ENCODE data around the gene YES1. TPM values are rescaled to one million over a fixed set of nuclear protein-coding genes. Genes with fewer than 3 reads are reported as not detected.

Gene YES1
- total RNA-seq, 1 experiment from 2014 or later = 84.5 TPM

DNA sequence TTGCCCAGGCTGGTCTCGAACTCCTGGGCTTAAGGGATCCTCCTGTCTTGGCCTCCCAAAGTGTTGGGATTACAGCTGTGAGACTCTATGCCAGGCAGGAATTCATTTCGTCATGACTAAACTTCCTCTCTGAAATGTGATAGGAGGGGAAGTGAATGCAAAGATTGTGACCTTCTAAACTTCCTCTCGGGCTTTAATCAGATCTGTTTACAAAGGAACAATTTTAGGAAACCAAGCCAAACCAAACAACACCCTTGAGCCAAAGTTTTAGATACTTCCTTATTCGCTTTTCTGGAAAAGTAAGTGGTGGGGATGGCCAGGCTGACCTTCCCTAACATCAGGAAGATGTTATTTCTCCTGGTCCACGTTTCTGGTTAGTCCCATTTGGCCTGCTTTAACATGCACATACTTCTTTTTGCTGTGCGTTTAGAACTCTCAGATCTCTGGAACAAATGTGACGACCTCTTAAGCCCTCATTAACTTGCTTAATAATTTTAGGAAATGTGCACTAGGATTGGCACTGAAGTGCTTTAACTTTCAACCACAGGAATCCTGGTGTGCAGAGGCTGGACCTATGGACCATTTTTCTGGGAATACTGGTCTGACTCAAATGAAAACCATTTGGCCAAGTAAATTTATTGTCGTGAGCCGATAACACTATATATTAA lies 33.2 kb upstream of the YES1 start:
- Histone ChIP-seq H4K20me1 (ENCODE audit: insufficient read depth) (no peaks in the 10 kb centered on the region), H3K27me3 (ENCODE audit: insufficient read depth, low read length) (no peaks in the 10 kb centered on the region), H3K36me3 (ENCODE audit: control insufficient read depth in 1 of 2, insufficient read depth in 2 of 2, low read length in 2 of 2) (no peaks in the 10 kb centered on the region), H3K4me3 (replicated peaks in 1 of 2; ENCODE audit: low read depth in 1 of 2, low read length in 2 of 2) (peak overlapping the region in 1 of 2 experiments; percentile 17; a peak in 2 of 4 replicates), H3K9me3 (ENCODE audit: control insufficient read depth in 1 of 2, insufficient read depth in 1 of 2, low read depth in 1 of 2, low read length in 2 of 2) (no peaks in the 10 kb centered on the region), H3K9ac (ENCODE audit: low read length) (no peak overlapping the region), H3K4me1 (ENCODE audit: control insufficient read depth in 1 of 2, insufficient read depth in 2 of 2, low read length in 2 of 2) (peaks cover 21 to 53% of the 10 kb centered on the region in 2 experiments), H3K9me2 (ENCODE audit: insufficient read depth) (no peaks in the 10 kb centered on the region), H3K4me2 (ENCODE audit: low read length) (peak overlapping the region; percentile 71), H3K27ac (ENCODE audit: low read depth, low read length) (peak overlapping the region; percentile 82), H2AFZ (ENCODE audit: low read depth, low read length, poor library complexity, severe bottlenecking) (peak overlapping the region; percentile 68), H3K79me2 (ENCODE audit: insufficient read depth, low read length) (no peaks in the 10 kb centered on the region)
- CTCF ChIA-PET = no interaction called here
- DNase-seq (ENCODE audit: low read depth, low spot score) (peak; percentile 81), ATAC-seq (peak; percentile 80)
- intact Hi-C loops (cut with micrococcal nuclease) = no loop called here
- POLR2A ChIA-PET = interaction anchor here (0.7 kb wide), 1 partner anchor 82 kb away, joined by 4 read pairs; no protein-coding TSS in a partner anchor
- BruUV-seq (replicated peaks) = TSS peak; percentile 41
- RAD21 ChIA-PET (ENCODE audit: low non-redundant PET in 1 of 2, low total read pairs in 2 of 2, uncharacterized antibody in 2 of 2, unreplicated experiment in 2 of 2) = interaction anchor here in 1 of 2 experiments (0.6 kb wide), 1 partner anchor 82 kb away, joined by 5 read pairs; no protein-coding TSS in a partner anchor
- TF ChIP-seq TCF7L2 (IDR thresholded peaks at IDR 0.05; ENCODE audit: borderline replicate concordance, extremely low read depth, insufficient read depth, insufficient read length) (no peak), CEBPB (IDR thresholded peaks at IDR 0.05; ENCODE audit: low read depth) (peak; percentile 67), POLR2A (IDR thresholded peaks at IDR 0.05; ENCODE audit: borderline replicate concordance, extremely low read depth, insufficient read depth, insufficient read length) (no peak), RAD21 (IDR thresholded peaks at IDR 0.05; ENCODE audit: low read depth) (0 out of 2 replicates have a peak, but pooled peaks have one; percentile 8), SIN3A (IDR thresholded peaks at IDR 0.05; ENCODE audit: low read depth) (peak; percentile 42; the same call in 1 of the 2 replicates), FOSL1 (IDR thresholded peaks at IDR 0.05; ENCODE audit: low read depth) (peak; percentile 44; the same call in 1 of the 2 replicates), SRF (IDR thresholded peaks at IDR 0.05; ENCODE audit: low read depth) (peak; percentile 43; the same call in 1 of the 2 replicates), POLR2AphosphoS5 (IDR thresholded peaks at IDR 0.05; ENCODE audit: low read depth, low read length) (peak; percentile 19; the same call in 1 of the 2 replicates), CBX3 (IDR thresholded peaks at IDR 0.05; ENCODE audit: low read depth) (peak; percentile 43; the same call in 1 of the 2 replicates), EZH2 (IDR thresholded peaks at IDR 0.05) (no peak), SP1 (IDR thresholded peaks at IDR 0.05; ENCODE audit: low read depth) (peak; percentile 82), JUND (IDR thresholded peaks at IDR 0.05) (peak; percentile 53), EZH2phosphoT487 (IDR thresholded peaks at IDR 0.05; ENCODE audit: borderline replicate concordance) (no peak), ELF1 (IDR thresholded peaks at IDR 0.05; ENCODE audit: borderline replicate concordance, low read depth) (peak; percentile 48; the same call in 1 of the 2 replicates)
- TF ChIP-seq, protein P1, sequence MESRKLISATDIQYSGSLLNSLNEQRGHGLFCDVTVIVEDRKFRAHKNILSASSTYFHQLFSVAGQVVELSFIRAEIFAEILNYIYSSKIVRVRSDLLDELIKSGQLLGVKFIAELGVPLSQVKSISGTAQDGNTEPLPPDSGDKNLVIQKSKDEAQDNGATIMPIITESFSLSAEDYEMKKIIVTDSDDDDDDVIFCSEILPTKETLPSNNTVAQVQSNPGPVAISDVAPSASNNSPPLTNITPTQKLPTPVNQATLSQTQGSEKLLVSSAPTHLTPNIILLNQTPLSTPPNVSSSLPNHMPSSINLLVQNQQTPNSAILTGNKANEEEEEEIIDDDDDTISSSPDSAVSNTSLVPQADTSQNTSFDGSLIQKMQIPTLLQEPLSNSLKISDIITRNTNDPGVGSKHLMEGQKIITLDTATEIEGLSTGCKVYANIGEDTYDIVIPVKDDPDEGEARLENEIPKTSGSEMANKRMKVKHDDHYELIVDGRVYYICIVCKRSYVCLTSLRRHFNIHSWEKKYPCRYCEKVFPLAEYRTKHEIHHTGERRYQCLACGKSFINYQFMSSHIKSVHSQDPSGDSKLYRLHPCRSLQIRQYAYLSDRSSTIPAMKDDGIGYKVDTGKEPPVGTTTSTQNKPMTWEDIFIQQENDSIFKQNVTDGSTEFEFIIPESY (IDR thresholded peaks at IDR 0.05; ENCODE audit: extremely low read depth, insufficient replicate concordance, low read length) = peak; percentile 24
- TF ChIP-seq, protein P2, sequence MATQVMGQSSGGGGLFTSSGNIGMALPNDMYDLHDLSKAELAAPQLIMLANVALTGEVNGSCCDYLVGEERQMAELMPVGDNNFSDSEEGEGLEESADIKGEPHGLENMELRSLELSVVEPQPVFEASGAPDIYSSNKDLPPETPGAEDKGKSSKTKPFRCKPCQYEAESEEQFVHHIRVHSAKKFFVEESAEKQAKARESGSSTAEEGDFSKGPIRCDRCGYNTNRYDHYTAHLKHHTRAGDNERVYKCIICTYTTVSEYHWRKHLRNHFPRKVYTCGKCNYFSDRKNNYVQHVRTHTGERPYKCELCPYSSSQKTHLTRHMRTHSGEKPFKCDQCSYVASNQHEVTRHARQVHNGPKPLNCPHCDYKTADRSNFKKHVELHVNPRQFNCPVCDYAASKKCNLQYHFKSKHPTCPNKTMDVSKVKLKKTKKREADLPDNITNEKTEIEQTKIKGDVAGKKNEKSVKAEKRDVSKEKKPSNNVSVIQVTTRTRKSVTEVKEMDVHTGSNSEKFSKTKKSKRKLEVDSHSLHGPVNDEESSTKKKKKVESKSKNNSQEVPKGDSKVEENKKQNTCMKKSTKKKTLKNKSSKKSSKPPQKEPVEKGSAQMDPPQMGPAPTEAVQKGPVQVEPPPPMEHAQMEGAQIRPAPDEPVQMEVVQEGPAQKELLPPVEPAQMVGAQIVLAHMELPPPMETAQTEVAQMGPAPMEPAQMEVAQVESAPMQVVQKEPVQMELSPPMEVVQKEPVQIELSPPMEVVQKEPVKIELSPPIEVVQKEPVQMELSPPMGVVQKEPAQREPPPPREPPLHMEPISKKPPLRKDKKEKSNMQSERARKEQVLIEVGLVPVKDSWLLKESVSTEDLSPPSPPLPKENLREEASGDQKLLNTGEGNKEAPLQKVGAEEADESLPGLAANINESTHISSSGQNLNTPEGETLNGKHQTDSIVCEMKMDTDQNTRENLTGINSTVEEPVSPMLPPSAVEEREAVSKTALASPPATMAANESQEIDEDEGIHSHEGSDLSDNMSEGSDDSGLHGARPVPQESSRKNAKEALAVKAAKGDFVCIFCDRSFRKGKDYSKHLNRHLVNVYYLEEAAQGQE (IDR thresholded peaks at IDR 0.05; ENCODE audit: low read depth) = no peak; the same call in 1 of the 2 replicates
- TF ChIP-seq, protein P3, sequence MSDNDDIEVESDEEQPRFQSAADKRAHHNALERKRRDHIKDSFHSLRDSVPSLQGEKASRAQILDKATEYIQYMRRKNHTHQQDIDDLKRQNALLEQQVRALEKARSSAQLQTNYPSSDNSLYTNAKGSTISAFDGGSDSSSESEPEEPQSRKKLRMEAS (IDR thresholded peaks at IDR 0.05) = peak; percentile 50; the same call in 1 of the 2 replicates
